Stimulated activated naive CD8-positive, alpha-beta T cell treated with anti-CD3 and anti-CD28 coated beads, Interleukin-15, Interleukin-2, amounts not matched to agents 100 ng/mL and 50 ng/mL, for 24 hours (primary cell): ENCODE data around the gene OGG1.

ENCODE experiments used
- H3K27ac Mint-ChIP-seq: one replicate; pipeline ENCODE4 v1.8.0; 2021; ENCODE audit warnings: mild to moderate bottlenecking, mixed read lengths
- H3K27me3 Mint-ChIP-seq: one replicate; pipeline ENCODE4 v1.8.0; 2021; ENCODE audit warnings: mixed read lengths
- H3K36me3 Mint-ChIP-seq: one replicate; pipeline ENCODE4 v1.8.0; 2021; ENCODE audit warnings: low read depth, mixed read lengths
- H3K4me1 Mint-ChIP-seq: one replicate; pipeline ENCODE4 v1.8.0; 2021; ENCODE audit warnings: low read depth, mixed read lengths
- H3K4me3 Mint-ChIP-seq: one replicate; pipeline ENCODE4 v1.8.0; 2021; ENCODE audit warnings: mild to moderate bottlenecking, mixed read lengths
- H3K9me3 Mint-ChIP-seq: one replicate; pipeline ENCODE4 v1.8.0; 2021; ENCODE audit warnings: mixed read lengths

Gene OGG1

DNA sequence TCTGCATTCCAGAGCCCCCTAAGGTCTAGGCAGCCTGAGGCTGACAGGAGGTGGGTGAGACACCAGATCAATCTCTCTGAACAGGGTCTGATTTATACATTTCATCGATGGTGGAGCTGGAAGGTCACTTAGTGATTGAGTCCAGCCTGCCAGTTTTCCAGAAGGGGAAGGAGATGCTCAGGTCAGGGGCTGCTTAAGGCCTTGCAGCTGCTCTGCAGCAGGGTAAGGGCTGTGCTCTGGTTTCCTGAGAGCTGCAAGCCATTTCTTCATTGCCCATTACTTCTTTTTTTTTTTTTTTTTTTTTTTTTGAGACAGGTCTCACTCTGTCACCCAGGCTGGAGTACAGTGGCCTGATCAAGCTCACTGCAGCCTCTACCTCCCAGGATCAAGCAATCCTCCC, 31.8 kb downstream of the OGG1 start:
- H3K4me3 Mint-ChIP-seq = no peak overlapping the region
- no peaks in the 10 kb centered on the region for H3K27me3 Mint-ChIP-seq
- H3K27ac Mint-ChIP-seq = peak overlapping the region; percentile 93

DNA sequence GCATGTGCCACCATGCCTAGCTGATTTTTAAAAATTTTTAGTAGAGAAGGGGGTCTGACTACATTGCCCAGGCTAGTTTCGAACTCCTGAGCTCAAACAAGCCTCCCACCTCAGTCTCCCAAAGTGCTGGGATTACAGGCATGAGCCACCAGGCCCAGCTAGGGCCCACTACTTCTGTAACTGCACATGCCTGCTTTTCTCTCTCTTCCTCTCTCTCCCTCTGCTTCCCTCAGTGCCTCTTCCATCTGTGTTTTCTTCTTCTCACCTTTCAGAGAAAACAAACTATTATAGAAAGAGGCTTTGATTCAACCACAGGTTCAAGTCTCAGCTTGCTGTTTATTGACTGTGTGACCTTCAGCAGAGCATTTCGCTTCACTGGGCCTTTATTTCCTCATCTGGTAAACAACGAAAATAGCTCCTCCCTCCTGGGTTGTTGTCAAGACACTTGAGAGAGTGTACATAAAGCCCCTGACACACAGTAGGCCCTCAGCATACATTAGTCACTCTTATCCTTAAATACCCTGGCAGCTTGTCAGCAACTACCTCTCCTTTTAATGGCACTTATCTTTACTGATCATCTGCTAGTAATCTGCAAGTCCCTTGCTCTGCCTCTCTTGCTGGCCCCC, 32.3 kb downstream of the OGG1 start:
- Mint-ChIP-seq H3K9me3 (no peaks in the 10 kb centered on the region), H3K4me1 (peaks cover 61% of the 10 kb centered on the region), H3K27me3 (no peaks in the 10 kb centered on the region), H3K36me3 (peaks cover 52% of the 10 kb centered on the region), H3K27ac (no peak overlapping the region), H3K4me3 (no peak overlapping the region)

More for the DNA sequence above, 31.8 kb downstream of the OGG1 start:
- Mint-ChIP-seq H3K9me3 (no peaks in the 10 kb centered on the region), H3K4me1 (peaks cover 61% of the 10 kb centered on the region), H3K36me3 (peaks cover 48% of the 10 kb centered on the region)

DNA sequence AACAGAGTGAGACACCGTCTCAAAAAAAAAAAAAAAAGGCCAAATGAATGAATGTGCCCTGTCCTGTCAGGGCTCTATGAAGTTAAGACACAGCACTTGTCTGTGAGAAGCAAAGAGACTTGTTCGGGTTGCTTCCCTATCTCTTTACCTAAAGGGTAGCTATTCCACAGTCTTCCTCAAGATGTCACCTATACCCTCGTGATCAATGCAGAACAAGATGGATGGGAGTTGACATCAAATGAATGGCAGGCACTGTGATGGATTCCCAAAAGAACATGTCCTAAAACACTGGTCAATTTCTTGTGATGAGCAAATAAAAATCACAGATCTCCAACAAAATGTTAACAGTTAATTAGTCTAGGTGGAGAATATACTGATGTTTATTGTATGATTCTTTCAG, 33.0 kb downstream of the OGG1 start:
- no peaks in the 10 kb centered on the region for H3K27me3 Mint-ChIP-seq
- H3K36me3 Mint-ChIP-seq = peaks cover 58% of the 10 kb centered on the region
- H3K27ac Mint-ChIP-seq = no peak overlapping the region
- no peaks in the 10 kb centered on the region for H3K9me3 Mint-ChIP-seq
- H3K4me3 Mint-ChIP-seq = no peak overlapping the region
- peaks cover 61% of the 10 kb centered on the region for H3K4me1 Mint-ChIP-seq

DNA sequence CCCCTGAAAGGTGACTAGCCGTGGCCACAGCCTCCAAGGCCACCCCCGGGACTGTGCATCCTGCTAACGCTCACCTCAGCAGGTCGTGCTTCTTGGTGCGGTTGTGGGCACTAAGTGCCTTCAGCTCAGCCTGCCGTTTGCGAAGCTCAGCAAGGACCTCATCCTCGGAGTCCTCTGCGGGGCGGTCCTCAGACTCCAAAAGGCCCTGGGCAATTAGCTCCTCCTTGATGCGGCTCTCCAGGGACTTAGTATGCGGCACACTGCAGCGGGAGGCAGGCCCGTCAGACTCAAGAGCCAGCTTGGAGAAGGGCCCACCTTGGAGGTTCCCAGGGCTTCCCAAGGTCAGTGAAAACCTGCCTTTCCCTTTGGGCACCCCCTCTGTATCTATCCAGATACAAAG, 34.2 kb downstream of the OGG1 start:
- peaks cover 61% of the 10 kb centered on the region for H3K36me3 Mint-ChIP-seq

DNA sequence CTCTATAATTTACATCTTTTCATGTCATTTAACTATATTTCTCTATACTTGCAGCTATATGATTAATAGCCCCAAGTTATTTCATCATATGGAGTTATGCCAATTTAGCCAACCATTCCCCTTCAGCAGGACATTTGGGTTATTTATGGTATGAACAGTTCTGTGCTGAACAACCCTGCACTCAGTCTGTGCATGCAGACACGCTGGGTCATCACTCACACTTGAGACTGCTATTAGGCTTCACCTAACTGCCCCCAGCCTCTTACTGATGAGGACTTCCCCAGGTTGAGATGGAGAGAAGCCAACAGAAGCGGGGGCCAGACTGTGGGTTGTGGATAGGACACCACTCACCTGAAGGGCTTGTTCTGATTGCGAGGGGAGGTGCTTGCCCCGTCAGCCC, 35.2 kb downstream of the OGG1 start:
- Mint-ChIP-seq H3K4me3 (no peak overlapping the region), H3K27ac (peak overlapping the region; percentile 19), H3K9me3 (no peaks in the 10 kb centered on the region), H3K36me3 (peaks cover 68% of the 10 kb centered on the region), H3K27me3 (no peaks in the 10 kb centered on the region), H3K4me1 (peaks cover 53% of the 10 kb centered on the region)

More for the DNA sequence above, 34.2 kb downstream of the OGG1 start:
- Mint-ChIP-seq H3K4me1 (peaks cover 55% of the 10 kb centered on the region), H3K9me3 (no peaks in the 10 kb centered on the region), H3K27ac (no peak overlapping the region), H3K27me3 (no peaks in the 10 kb centered on the region), H3K4me3 (no peak overlapping the region)

DNA sequence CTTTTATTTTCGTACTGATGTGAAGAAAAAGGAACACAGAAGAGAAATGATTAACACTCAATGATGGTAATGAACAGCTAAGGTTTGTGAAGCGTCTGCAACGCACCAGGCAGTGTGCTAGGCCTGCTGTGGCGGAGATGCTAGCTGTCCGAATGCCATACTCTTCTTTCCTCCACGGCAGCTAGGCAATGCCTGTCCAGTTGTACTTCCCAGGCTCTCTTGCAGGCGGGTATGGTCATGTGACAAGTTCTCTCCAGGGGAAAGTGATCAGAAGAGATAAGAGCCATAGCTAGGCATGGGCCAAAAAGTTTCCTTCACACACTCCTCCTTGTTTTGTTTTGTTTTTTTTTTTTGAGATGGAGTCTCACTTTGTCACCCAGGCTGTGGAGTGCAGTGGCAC, 35.9 kb downstream of the OGG1 start:
- Mint-ChIP-seq H3K9me3 (no peaks in the 10 kb centered on the region), H3K27me3 (no peaks in the 10 kb centered on the region), H3K36me3 (peaks cover 68% of the 10 kb centered on the region), H3K27ac (peak overlapping the region; percentile 19), H3K4me1 (peaks cover 53% of the 10 kb centered on the region), H3K4me3 (no peak overlapping the region)

DNA sequence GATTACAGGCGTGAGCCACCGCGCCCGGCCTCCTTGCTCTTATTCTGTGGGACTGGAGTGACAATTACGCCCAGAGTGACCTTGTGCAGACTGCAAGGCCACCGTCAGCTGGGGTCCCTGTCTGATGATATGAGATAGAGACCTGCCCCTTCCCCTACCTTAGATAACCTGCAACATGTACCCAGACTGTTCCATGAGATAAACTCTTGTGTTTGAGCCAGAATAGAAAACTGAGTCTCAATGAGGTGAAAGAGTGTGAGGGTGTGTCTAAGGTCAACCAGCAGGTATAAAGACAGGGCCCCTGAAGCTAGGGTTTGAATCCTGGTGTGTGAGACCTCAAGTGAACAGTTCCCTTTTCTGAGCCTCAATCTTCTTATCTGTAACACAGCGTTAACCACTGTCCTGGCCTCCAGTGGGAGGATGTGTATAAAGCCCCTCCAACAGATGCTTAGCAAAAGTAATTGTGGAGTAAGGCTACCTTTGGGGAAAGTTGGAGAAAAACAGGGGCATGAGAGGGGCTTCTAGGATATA, 36.5 kb downstream of the OGG1 start:
- H3K36me3 Mint-ChIP-seq = peaks cover 69% of the 10 kb centered on the region
- H3K27ac Mint-ChIP-seq = no peak overlapping the region
- H3K4me1 Mint-ChIP-seq = peaks cover 53% of the 10 kb centered on the region
- H3K27me3 Mint-ChIP-seq = no peaks in the 10 kb centered on the region
- H3K4me3 Mint-ChIP-seq = no peak overlapping the region
- no peaks in the 10 kb centered on the region for H3K9me3 Mint-ChIP-seq

DNA sequence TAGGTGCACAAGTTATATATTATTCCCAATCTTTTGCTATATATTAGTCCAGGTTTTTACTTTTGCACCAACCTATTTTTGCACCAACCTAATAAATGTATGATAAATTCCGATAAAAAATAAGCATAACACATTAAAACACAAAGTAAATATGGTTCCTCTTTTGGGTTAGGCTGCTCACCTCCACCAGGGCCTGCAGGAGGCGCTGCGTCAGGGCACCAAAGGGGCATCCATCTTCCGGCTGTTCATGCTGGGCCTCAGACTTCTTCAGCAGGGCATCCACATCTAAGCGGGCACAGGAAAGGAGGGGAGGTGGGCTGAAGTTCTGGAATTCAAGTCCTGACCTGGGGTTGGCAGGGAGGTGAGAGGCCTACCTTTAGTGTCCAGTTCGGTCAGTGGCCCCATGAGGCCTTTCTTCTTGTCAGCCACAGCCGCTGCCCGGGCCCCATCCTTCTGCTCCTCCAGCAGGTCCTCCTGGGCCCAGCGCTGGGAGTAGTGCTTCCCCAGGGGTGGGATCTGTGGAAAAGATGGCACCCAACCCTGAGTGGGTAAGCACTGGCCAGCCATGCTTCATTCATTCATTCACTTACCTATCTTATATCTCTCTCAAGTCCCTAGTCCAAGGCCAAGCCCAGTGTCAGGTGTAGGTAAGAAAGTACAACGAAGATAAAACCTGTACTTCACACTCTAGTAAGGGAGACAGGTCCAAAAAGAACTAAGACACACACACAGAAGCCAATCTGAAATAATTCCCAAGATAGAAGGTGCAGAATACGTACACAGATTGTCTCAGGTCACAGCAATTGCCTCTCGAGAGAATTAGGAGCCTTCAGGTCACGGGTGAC, 37.3 kb downstream of the OGG1 start:
- H3K27ac Mint-ChIP-seq = peak overlapping the region; percentile 87
- no peaks in the 10 kb centered on the region for H3K27me3 Mint-ChIP-seq
- peaks cover 56% of the 10 kb centered on the region for H3K4me1 Mint-ChIP-seq
- no peaks in the 10 kb centered on the region for H3K9me3 Mint-ChIP-seq
- H3K36me3 Mint-ChIP-seq = peaks cover 64% of the 10 kb centered on the region
- H3K4me3 Mint-ChIP-seq = no peak overlapping the region

DNA sequence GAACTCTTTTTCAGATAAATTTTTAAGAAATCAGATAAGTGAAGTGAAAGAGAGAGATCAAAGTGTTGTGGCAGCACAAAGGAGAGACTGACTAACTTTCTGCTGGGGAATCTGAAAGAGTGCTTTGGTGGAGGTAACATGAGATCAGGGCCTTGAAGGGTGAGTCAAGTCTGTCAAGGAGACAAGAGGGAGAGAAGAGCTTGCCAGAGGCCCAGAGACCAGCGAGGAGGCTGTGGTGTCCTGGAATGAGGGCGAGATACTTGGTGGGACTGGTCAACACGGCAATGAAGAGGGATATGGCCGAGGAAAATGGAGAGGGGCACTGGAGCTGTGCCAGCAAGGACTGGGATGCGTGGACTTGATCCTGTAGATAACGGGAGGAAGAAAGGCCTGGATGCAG, 38.0 kb downstream of the OGG1 start:
- Mint-ChIP-seq H3K9me3 (no peaks in the 10 kb centered on the region), H3K4me1 (peaks cover 53% of the 10 kb centered on the region), H3K4me3 (peak overlapping the region; percentile 11), H3K27ac (peak overlapping the region; percentile 87), H3K36me3 (peaks cover 58% of the 10 kb centered on the region), H3K27me3 (no peaks in the 10 kb centered on the region)

DNA sequence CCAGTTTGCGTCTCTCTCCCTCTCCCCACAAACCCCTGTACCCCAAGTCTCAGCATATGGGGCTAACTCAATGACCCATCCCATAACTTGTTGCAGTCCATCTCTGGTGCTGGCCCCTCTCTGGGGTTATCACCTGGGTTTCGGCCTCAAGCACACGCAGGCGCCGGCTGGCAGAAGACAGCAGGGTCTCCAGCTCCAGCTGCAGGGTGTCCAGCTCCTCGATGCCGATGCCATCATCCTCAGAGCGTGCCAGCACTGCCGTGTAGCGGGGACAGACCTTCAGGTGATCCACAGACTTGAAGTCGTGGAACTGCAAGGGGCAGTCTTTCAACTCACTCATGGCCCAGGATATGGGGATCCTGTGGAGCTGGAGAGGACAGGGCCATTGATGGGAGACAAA, 41.4 kb downstream of the OGG1 start:
- H3K27ac Mint-ChIP-seq = peak overlapping the region; percentile 51
- H3K9me3 Mint-ChIP-seq = no peaks in the 10 kb centered on the region
- H3K4me1 Mint-ChIP-seq = peaks cover 77% of the 10 kb centered on the region
- peaks cover 59% of the 10 kb centered on the region for H3K36me3 Mint-ChIP-seq
- peak overlapping the region; percentile 97 for H3K4me3 Mint-ChIP-seq
- no peaks in the 10 kb centered on the region for H3K27me3 Mint-ChIP-seq

DNA sequence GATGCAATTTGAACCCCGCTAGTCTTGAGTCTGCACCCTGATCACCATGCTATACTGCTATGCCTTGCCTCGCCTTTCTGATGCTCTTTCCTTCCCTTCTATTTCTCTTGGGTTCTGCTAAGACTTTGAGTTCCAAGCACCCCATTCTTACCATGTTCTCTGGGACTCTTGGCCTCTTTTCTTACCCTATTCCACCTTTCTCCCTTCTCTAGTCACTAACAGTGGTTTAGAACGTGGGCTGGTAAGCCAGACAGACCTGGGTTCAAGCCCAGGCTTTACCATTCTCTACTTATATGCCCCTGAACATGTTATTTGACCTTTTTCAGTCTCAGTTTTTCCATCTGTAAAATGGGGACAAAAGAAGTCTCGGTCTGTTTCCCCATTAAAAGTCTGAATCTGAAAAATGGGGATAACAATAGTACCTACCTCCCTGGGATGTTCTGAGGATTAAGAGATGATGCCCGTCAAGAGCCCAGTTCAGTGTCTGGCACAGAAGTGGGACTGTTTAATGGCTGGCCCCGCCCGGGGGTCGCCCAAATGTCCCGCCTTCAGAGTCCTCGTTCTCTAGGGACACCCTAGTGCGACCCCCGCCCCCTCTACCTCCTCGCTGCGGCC, 42.1 kb downstream of the OGG1 start:
- Mint-ChIP-seq H3K4me1 (peaks cover 73% of the 10 kb centered on the region), H3K27me3 (no peaks in the 10 kb centered on the region), H3K36me3 (peaks cover 54% of the 10 kb centered on the region), H3K27ac (peak overlapping the region; percentile 100), H3K9me3 (no peaks in the 10 kb centered on the region), H3K4me3 (peak overlapping the region; percentile 97)

DNA sequence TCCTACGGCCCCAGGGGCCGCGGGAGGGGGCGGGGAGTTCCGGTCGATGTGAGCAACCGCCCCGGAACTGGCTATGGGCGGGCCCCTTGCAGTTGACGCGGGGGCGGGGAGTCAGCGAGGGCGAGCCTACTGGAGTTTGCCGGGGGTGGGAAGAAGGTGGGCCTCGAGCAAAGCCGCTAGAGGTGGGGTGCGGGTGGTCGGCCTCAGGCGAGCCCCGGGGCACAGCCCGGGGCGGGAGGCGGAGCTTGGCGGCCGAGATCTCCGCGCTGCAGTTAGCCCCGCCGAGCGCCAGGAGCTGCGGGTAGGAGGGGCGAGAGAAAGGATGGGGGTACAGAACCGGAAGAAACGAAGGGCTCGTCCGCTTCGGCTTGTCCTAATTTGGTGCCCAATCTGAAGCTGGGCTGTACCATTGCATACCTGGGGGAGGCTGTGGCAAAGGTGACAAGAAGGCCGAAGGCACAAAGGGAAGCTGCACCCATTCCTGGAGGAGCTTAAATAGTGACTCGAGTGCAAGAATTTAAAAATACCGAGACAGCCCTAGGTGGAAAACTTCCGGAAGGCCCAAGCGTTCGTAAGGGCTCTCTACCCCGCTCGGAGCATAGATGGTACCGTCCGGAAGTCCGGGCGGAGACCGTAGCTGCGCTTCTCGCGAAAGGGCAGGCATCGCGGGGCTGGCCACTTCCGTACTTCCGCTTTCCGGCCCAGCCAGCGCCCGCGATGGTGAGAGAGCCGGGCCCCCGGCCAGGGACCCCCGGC, 42.8 kb downstream of the OGG1 start, which contains the start of the genes ARPC4 and TADA3:
Gene ARPC4 (plus strand): TSS at position 678 of the 756 bp plus-strand sequence. CDS start 40 bp downstream, at position 718.
Gene TADA3 (minus strand): TSS at position 69 of the 756 bp plus-strand sequence. CDS start 1,007 bp downstream, outside the sequence.
- peak within 1 kb of the TSS; percentile 100 for H3K27ac Mint-ChIP-seq
- peaks cover 71% of the 10 kb centered on the region for H3K4me1 Mint-ChIP-seq
- no peaks in the 10 kb centered on the region for H3K27me3 Mint-ChIP-seq
- H3K36me3 Mint-ChIP-seq = peaks cover 56% of the 10 kb centered on the region
- H3K4me3 Mint-ChIP-seq = peak within 1 kb of the TSS; percentile 97
- H3K9me3 Mint-ChIP-seq = no peaks in the 10 kb centered on the region

DNA sequence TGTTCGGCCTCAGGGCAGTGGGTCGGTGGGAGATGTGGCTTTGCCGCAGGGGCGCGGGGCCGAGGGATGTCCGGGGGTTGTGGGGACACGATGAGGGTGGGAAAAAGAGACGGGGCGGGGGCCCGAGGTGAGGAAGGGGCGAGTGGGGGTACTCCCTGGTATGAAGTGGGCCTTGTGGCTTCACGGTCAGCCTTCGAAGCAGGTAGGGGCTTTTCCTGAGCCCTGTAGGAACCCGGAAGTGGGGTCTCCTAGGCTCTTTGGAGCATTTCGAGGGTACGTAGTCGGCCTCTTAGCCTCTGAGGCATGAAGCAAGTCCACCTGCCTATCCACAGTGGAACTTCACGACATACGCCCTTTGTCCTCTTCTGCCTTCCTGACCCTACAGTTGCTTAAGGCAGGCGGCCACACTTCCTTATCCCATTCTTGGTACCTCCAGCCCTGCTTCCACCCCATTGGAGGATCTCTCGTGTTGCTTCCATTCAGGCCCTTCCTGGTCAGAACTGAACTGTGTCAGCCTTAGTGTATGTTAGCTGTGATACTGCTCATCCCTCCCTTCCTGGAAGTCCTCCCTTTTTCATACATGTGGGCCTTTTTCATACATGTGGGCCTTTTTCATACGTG, 43.5 kb downstream of the OGG1 start:
- no peaks in the 10 kb centered on the region for H3K9me3 Mint-ChIP-seq
- peak overlapping the region; percentile 100 for H3K27ac Mint-ChIP-seq
- H3K4me1 Mint-ChIP-seq = peaks cover 69% of the 10 kb centered on the region
- no peaks in the 10 kb centered on the region for H3K27me3 Mint-ChIP-seq
- H3K36me3 Mint-ChIP-seq = peaks cover 59% of the 10 kb centered on the region
- peak overlapping the region; percentile 97 for H3K4me3 Mint-ChIP-seq

DNA sequence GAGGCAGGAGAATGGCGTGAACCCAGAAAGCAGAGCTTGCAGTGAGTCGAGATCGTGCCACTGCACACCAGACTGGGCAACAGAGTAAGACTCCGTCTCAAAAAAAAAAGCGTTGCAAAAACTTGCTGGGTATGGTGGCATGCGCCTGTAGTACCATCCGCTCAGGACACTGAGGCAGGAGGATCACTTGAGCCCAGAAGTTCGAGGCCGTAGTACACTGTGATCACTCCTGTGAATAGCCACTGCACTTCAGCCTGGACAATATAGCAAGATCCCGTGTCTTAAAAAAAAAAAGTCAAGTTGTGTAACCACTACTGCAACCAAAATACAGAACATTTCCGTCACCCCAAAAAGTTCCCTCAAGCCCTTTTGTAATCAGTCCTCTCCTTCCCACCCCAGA, 44.6 kb downstream of the OGG1 start:
- Mint-ChIP-seq H3K27ac (peak overlapping the region; percentile 87), H3K4me1 (peaks cover 62% of the 10 kb centered on the region), H3K36me3 (peaks cover 62% of the 10 kb centered on the region), H3K9me3 (no peaks in the 10 kb centered on the region), H3K4me3 (peak overlapping the region; percentile 97), H3K27me3 (no peaks in the 10 kb centered on the region)
